HG03097 (cell line): ENCODE results near the gene LONP1.
"Not testable (repeated sequence)": the region's sequence is repeated elsewhere in the genome, so short reads cannot be mapped to it uniquely, and the experiment has no call there.

Source experiments
- ATAC-seq: cut with Tn5 transposase; IDR thresholded peaks from one replicate; pipeline ENCODE4 v1.9.1; 2021; ENCODE audit not compliant: unreplicated experiment, low FRiP score

The LONP1 gene

GRCh38 chr19:5717215-5717935 is 2.6 kb downstream of the LONP1 start:
- ATAC-seq, result no peak

- no peak for ATAC-seq
Observed at GRCh38 chr19:5714816-5715215, 5.1 kb downstream of the LONP1 start.

GRCh38 chr19:5713228-5713627 is 6.7 kb downstream of the LONP1 start:
- ATAC-seq, result no peak

- ATAC-seq, result no peak
Observed at GRCh38 chr19:5711713-5712161, 8.2 kb downstream of the LONP1 start.

- no peak for ATAC-seq
Observed at GRCh38 chr19:5711025-5711424, 8.9 kb downstream of the LONP1 start.

- no peak for ATAC-seq
Observed at GRCh38 chr19:5707576-5708575, 12.1 kb downstream of the LONP1 start.

GRCh38 chr19:5706876-5707573 is 12.9 kb downstream of the LONP1 start:
- no peak for ATAC-seq

GRCh38 chr19:5705552-5705951 is 14.4 kb downstream of the LONP1 start:
- ATAC-seq, result no peak

- ATAC-seq, result no peak
Observed at GRCh38 chr19:5703819-5704818, 15.8 kb downstream of the LONP1 start.

GRCh38 chr19:5702053-5702410 is 17.9 kb downstream of the LONP1 start:
- ATAC-seq, result not testable (repeated sequence)

GRCh38 chr19:5700455-5701092 is 19.4 kb downstream of the LONP1 start:
- ATAC-seq, result no peak

GRCh38 chr19:5698635-5699422 is 21.1 kb downstream of the LONP1 start:
- no peak for ATAC-seq

- no peak for ATAC-seq
Observed at GRCh38 chr19:5697890-5698634, 21.9 kb downstream of the LONP1 start.

GRCh38 chr19:5697022-5697889 is 22.7 kb downstream of the LONP1 start:
- ATAC-seq, result no peak

- no peak for ATAC-seq
Observed at GRCh38 chr19:5696196-5697021, 23.5 kb downstream of the LONP1 start.

GRCh38 chr19:5695649-5696195 is 24.2 kb downstream of the LONP1 start:
- no peak for ATAC-seq
